AG10803 (cell line): ENCODE measurements around the gene FAM120B.
A peak's percentile ranks its signal among the peaks of the same experiment; 100 is the strongest.

Experiments used
- DNase-seq: peaks from one replicate; pipeline ENCODE4 v3.0.0; 2010; ENCODE audit warnings: low read depth
- H3K4me3 ChIP-seq: 2 replicates; pipeline ENCODE4 v1.5.1; 2011; ENCODE audit warnings: mild to moderate bottlenecking, low read length, control low read depth
- CTCF ChIP-seq: conservative IDR thresholded peaks from 2 replicates; pipeline ENCODE4 v1.5.1; 2011; ENCODE audit warnings: mild to moderate bottlenecking, low read length, control low read depth, inconsistent platforms

FAM120B gene

GRCh38 chr6:170361335-170361734 lies 54.8 kb downstream of the FAM120B start:
- no peak for DNase-seq
- no peak overlapping the region for H3K4me3 ChIP-seq
- TF ChIP-seq CTCF: no peak

- no peak overlapping the region for H3K4me3 ChIP-seq
- DNase-seq: no peak
- TF ChIP-seq CTCF: no peak
Measured at GRCh38 chr6:170362121-170362520, 55.6 kb downstream of the FAM120B start.

GRCh38 chr6:170363255-170363654 lies 56.7 kb downstream of the FAM120B start:
- DNase-seq: no peak
- no peak for TF ChIP-seq CTCF
- no peak overlapping the region for H3K4me3 ChIP-seq

GRCh38 chr6:170365121-170365520 lies 58.6 kb downstream of the FAM120B start:
- DNase-seq: no peak
- TF ChIP-seq CTCF: no peak
- no peak overlapping the region for H3K4me3 ChIP-seq

GRCh38 chr6:170365593-170365992 lies 59.0 kb downstream of the FAM120B start:
- DNase-seq: peak; percentile 3
- TF ChIP-seq CTCF: no peak
- no peak overlapping the region for H3K4me3 ChIP-seq

- TF ChIP-seq CTCF: no peak
- H3K4me3 ChIP-seq: no peak overlapping the region
- DNase-seq: no peak
Measured at GRCh38 chr6:170366248-170366960, 59.8 kb downstream of the FAM120B start.

GRCh38 chr6:170367241-170367640 lies 60.7 kb downstream of the FAM120B start:
- TF ChIP-seq CTCF: no peak
- no peak overlapping the region for H3K4me3 ChIP-seq
- DNase-seq: no peak
